Hepatocyte (in vitro differentiated cells): ENCODE measurements around the gene NR5A1.

Experiments
- EZH2 ChIP-seq: fragments of 200-600 bp; sonication (generic); IDR thresholded peaks from 2 replicates; pipeline ENCODE4 v1.6.1; 2016; ENCODE audit warnings: antibody characterized with exemption, mild to moderate bottlenecking, borderline replicate concordance
- EZH2phosphoT487 ChIP-seq: fragments of 200-600 bp; sonication (generic); IDR thresholded peaks from one replicate; pipeline ENCODE4 v1.6.1; 2018; ENCODE audit warnings: antibody characterized with exemption, mild to moderate bottlenecking, low read depth, moderate library complexity; ENCODE audit not compliant: unreplicated experiment, severe bottlenecking
- TF ChIP-seq, protein P1 (sequence below): fragments of 200-600 bp; sonication (generic); IDR thresholded peaks from 2 replicates; pipeline ENCODE4 v1.5.1; 2016; ENCODE audit warnings: antibody characterized with exemption, mild to moderate bottlenecking; ENCODE audit not compliant: poor library complexity

DNA sequence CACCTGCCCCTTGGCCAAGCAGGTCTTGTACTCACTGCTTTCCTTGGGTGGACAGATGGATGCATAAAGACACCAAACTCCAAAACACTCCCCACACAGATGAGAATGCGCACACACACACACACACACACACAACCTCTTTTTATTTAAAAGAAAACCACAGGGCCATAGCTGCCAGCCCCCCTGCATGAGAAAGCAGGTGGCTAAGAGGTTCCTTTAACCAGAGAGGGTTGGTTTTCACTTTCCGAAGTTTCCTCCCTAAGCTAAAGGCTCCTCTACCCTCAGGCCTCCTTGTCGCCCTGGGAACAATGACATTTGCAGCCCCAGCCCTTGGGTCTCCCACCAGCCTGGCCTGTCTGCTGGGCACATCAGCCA is 11.1 kb downstream of the NR5A1 start:
- TF ChIP-seq, protein P1, sequence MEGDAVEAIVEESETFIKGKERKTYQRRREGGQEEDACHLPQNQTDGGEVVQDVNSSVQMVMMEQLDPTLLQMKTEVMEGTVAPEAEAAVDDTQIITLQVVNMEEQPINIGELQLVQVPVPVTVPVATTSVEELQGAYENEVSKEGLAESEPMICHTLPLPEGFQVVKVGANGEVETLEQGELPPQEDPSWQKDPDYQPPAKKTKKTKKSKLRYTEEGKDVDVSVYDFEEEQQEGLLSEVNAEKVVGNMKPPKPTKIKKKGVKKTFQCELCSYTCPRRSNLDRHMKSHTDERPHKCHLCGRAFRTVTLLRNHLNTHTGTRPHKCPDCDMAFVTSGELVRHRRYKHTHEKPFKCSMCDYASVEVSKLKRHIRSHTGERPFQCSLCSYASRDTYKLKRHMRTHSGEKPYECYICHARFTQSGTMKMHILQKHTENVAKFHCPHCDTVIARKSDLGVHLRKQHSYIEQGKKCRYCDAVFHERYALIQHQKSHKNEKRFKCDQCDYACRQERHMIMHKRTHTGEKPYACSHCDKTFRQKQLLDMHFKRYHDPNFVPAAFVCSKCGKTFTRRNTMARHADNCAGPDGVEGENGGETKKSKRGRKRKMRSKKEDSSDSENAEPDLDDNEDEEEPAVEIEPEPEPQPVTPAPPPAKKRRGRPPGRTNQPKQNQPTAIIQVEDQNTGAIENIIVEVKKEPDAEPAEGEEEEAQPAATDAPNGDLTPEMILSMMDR = no peak
- no peak for TF ChIP-seq EZH2
- no peak for TF ChIP-seq EZH2phosphoT487
